Measurements from ENCODE around the gene GPATCH2.

The GPATCH2 gene

DNA sequence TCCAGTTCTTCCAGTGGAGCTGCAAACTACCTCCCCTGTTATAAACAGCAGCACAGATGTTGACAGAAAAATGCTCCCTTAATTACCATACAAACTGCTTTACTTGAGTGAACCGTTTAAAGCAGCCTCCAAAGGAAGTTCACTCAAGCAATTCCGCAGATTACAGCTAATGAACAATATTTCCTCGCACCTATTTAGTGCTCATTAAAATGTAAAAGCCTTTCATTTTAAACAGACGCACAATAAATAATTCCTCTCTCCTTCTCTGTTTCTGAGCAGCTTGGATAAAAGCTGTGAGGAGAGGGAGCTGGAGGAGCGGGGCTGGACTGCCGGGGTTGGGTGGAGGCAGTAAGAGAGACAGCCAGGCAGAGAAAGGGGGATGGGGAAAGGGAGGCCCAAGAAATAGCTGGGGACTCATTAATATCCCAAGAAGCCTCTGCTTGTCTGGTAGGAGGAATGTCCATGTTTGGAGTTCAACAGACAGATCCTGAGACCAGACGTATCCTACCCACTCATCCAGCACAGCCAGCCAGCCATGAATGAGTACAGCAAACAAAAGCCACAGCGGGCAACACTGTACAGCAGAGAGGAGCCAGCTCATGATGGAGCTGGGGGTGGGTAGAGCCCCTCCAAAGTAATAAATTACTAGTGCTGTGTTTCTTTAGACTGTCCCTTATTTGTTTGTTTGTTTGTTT, 227.7 kb downstream of the GPATCH2 start:
- H3K27ac ChIP-seq (replicated peaks) = no peak overlapping the region
- H3K27me3 ChIP-seq (ENCODE audit: insufficient read depth, poor library complexity, severe bottlenecking) = peaks cover 2% of the 10 kb centered on the region
- no peak overlapping the region for H3K4me3 ChIP-seq (replicated peaks; ENCODE audit: insufficient read depth, low read length)
- TF ChIP-seq REST (IDR thresholded peaks at IDR 0.05; ENCODE audit: insufficient replicate concordance, low read depth) (no peak), SPI1 (IDR thresholded peaks at IDR 0.05; ENCODE audit: borderline replicate concordance, low read depth) (no peak), CTCF (IDR thresholded peaks at IDR 0.05; ENCODE audit: insufficient read depth, low read length) (no peak), GABPA (IDR thresholded peaks at IDR 0.05; ENCODE audit: low read depth) (no peak), POLR2AphosphoS5 (IDR thresholded peaks at IDR 0.05; ENCODE audit: low read depth) (no peak)
- DNase-seq (ENCODE audit: low read depth in 1 of 2, low spot score in 1 of 2) = no peak

DNA sequence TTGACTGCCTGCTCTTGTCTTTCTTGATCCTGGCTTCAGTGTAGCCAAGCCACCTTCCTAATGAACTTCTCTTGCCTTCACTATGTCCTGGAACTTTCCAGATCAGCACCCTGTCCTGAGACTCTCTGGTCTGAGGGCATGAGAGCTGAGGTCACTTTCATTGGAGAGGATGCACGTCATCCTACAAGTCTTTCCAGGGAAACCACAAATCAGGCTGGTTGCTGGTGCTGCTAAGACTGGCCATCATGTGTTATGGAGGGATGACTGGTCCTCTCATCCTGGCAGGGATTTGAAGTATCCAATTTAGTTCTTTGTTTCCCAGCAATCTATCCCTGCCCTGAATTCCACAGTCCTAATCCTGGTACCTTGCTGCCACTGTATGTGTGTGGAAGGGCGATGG, 228.6 kb downstream of the GPATCH2 start:
- DNase-seq (ENCODE audit: low read depth in 1 of 2, low spot score in 1 of 2) = no peak
- H3K27me3 ChIP-seq (ENCODE audit: insufficient read depth, poor library complexity, severe bottlenecking) = peaks cover 2% of the 10 kb centered on the region
- no peak overlapping the region for H3K4me3 ChIP-seq (replicated peaks; ENCODE audit: insufficient read depth, low read length)
- no peak overlapping the region for H3K27ac ChIP-seq (replicated peaks)
- TF ChIP-seq SPI1 (IDR thresholded peaks at IDR 0.05; ENCODE audit: borderline replicate concordance, low read depth) (no peak), CTCF (IDR thresholded peaks at IDR 0.05; ENCODE audit: insufficient read depth, low read length) (no peak), GABPA (IDR thresholded peaks at IDR 0.05; ENCODE audit: low read depth) (no peak), REST (IDR thresholded peaks at IDR 0.05; ENCODE audit: insufficient replicate concordance, low read depth) (no peak), POLR2AphosphoS5 (IDR thresholded peaks at IDR 0.05; ENCODE audit: low read depth) (no peak)

DNA sequence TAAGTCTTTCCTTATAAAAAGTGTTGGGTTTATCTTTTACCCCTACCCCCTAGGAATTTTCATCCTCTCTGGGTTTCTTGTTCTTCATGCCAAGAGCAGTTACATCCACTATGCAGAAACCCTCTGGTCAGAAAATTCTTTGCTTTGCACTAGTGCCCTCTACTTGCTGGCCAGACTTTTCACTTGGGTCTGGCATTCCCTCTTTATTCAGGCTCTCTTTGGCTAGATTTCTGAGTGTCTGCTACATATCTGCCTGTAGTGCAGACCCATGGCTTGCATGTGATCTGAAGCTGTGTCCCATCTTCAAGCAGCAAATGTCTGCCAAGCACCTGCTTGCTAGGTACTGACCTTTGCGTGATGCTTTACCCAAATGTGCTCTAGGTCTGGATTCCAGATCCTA, 237.0 kb downstream of the GPATCH2 start:
- no peak for DNase-seq (ENCODE audit: low read depth in 1 of 2, low spot score in 1 of 2)
- Histone ChIP-seq H3K27ac (replicated peaks) (no peak overlapping the region), H3K27me3 (ENCODE audit: insufficient read depth, poor library complexity, severe bottlenecking) (no peaks in the 10 kb centered on the region), H3K4me3 (replicated peaks; ENCODE audit: insufficient read depth, low read length) (no peak overlapping the region)
- TF ChIP-seq SPI1 (IDR thresholded peaks at IDR 0.05; ENCODE audit: borderline replicate concordance, low read depth) = no peak
- no peak for TF ChIP-seq GABPA (IDR thresholded peaks at IDR 0.05; ENCODE audit: low read depth)
- TF ChIP-seq REST (IDR thresholded peaks at IDR 0.05; ENCODE audit: insufficient replicate concordance, low read depth) = no peak
- TF ChIP-seq CTCF (IDR thresholded peaks at IDR 0.05; ENCODE audit: insufficient read depth, low read length) = no peak
- TF ChIP-seq POLR2AphosphoS5 (IDR thresholded peaks at IDR 0.05; ENCODE audit: low read depth) = no peak
